HepG2 (cell line): Measurements from ENCODE around the gene NBPF3. TPM values are rescaled to one million over a fixed set of nuclear protein-coding genes. Genes with fewer than 3 reads are reported as not detected.

Experiments used
- ATAC-seq: fragments of 200-7000 bp; cut with Tn5 transposase; 3 replicates; pipeline ENCODE4 v1.9.1; 2020; ENCODE audit warnings: mild to moderate bottlenecking, moderate library complexity
- BruUV-seq: library from RNA; stranded (reverse); fragments of 400-500 nt; replicated peaks from 2 replicates; lab custom pipeline; 2021; lab: Mats Ljungman, UMichigan
- CTCF ChIA-PET: fragments of 300-600 bp; formaldehyde crosslinking; extraction: SDS; loops from one replicate; lab custom pipeline; 2021; ENCODE audit warnings: low total read pairs, inconsistent platforms, low intra/inter-chr PET ratio; lab: Yijun Ruan, JAX
- POLR2A ChIA-PET: fragments of 350-600 bp; sonication (Branson Sonifier 250); formaldehyde crosslinking; loops from one replicate; lab custom pipeline; 2020; ENCODE audit warnings: antibody characterized with exemption, inconsistent platforms; lab: Yijun Ruan, JAX
- DNase-seq: peaks from one replicate; pipeline ENCODE4 v3.0.0-alpha.2; 2015; ENCODE audit warnings: low spot score
- FAIRE-seq: peaks from 3 replicates; lab custom pipeline; 2011; peaks lifted over from hg19 to GRCh38; lab: Jason Lieb, UNC
- H2AFZ ChIP-seq: one replicate; pipeline ENCODE4 v1.6.1; 2011; ENCODE audit warnings: low read length, inconsistent platforms
- H3K27ac ChIP-seq: fragments of 300-600 bp; 3 replicates; pipeline ENCODE4 v1.8.0; 2011; ENCODE audit warnings: mixed run types, mild to moderate bottlenecking, mixed read lengths, low read length, inconsistent platforms; ENCODE audit not compliant: insufficient read depth; ENCODE audit errors: extremely low read length
- H3K27me3 ChIP-seq, 2 experiments: fragments of 200-600 bp in 1 of 2; 2 replicates in 1 of 2; 3 replicates in 1 of 2; pipeline versions ENCODE4 v1.6.0 to v1.8.0; 2011; ENCODE audit warnings: low read length in 2 of 2, mild to moderate bottlenecking in 2 of 2, moderate library complexity in 2 of 2, inconsistent platforms in 1 of 2; ENCODE audit not compliant: insufficient read depth in 2 of 2, control insufficient read depth in 1 of 2
- H3K36me3 ChIP-seq, 2 experiments: fragments of 200-600 bp in 1 of 2; replicated peaks in 1 of 2; 2 replicates in 1 of 2; 3 replicates in 1 of 2; pipeline versions ENCODE4 v1.5.1 to v1.8.0; 2011; ENCODE audit warnings: low read length in 2 of 2, inconsistent platforms in 1 of 2; ENCODE audit not compliant: insufficient read depth in 2 of 2, control insufficient read depth in 1 of 2
- H3K4me1 ChIP-seq: 2 replicates; pipeline ENCODE4 v1.5.1; 2012; ENCODE audit warnings: low read length, inconsistent platforms; ENCODE audit not compliant: insufficient read depth
- H3K4me2 ChIP-seq: 2 replicates; pipeline ENCODE4 v1.6.0; 2011; ENCODE audit warnings: low read depth, low read length, inconsistent platforms
- H3K4me3 ChIP-seq, 3 experiments: fragments of 200-600 bp in 1 of 3; sonication (generic), shearing (Covaris generic) in 1 of 3; replicated peaks in 1 of 3; 2 replicates each; pipeline ENCODE4 v1.5.1; 2011 to 2016; ENCODE audit warnings: low read length in 3 of 3, inconsistent platforms in 2 of 3, low read depth in 2 of 3, mild to moderate bottlenecking in 2 of 3, control low read depth in 1 of 3, mixed read lengths in 1 of 3; ENCODE audit not compliant: insufficient read depth in 1 of 3
- H3K79me2 ChIP-seq: one replicate; pipeline ENCODE4 v1.6.1; 2011; ENCODE audit warnings: low read length, inconsistent platforms; ENCODE audit not compliant: insufficient read depth
- H3K9ac ChIP-seq: 2 replicates; pipeline ENCODE4 v1.6.0; 2011; ENCODE audit warnings: mild to moderate bottlenecking, low read depth, low read length, inconsistent platforms; ENCODE audit not compliant: insufficient read depth
- H3K9me3 ChIP-seq: 2 replicates; pipeline ENCODE4 v1.5.1; 2012; ENCODE audit warnings: mild to moderate bottlenecking, low read length
- H4K20me1 ChIP-seq: 2 replicates; pipeline ENCODE4 v1.6.0; 2011; ENCODE audit warnings: inconsistent platforms, mild to moderate bottlenecking, low read length, moderate library complexity; ENCODE audit not compliant: insufficient read depth
- CTCF ChIP-seq: sonication (generic); formaldehyde crosslinking; IDR thresholded peaks from 2 replicates; pipeline ENCODE4 v1.5.0; 2020; ENCODE audit warnings: mild to moderate bottlenecking, missing genetic modification reagents, moderate library complexity
- MIER2 ChIP-seq: IDR thresholded peaks from 2 replicates; pipeline ENCODE4 v1.6.1; 2016; ENCODE audit warnings: missing biosample characterization, missing genetic modification reagents
- NFATC3 ChIP-seq: sonication (generic); formaldehyde crosslinking; IDR thresholded peaks from 2 replicates; pipeline ENCODE4 v1.5.1; 2020; ENCODE audit warnings: mild to moderate bottlenecking, missing genetic modification reagents
- NFIC ChIP-seq: IDR thresholded peaks from 2 replicates; pipeline ENCODE4 v1.6.1; 2012; ENCODE audit warnings: mild to moderate bottlenecking, low read length, inconsistent platforms
- STAT5B ChIP-seq: sonication (generic); formaldehyde crosslinking; IDR thresholded peaks from 2 replicates; pipeline ENCODE4 v1.4.0; 2020; ENCODE audit warnings: missing genetic modification reagents
- TCF12 ChIP-seq, 2 experiments: fragments of 450-650 bp in 1 of 2; sonication (generic) in 1 of 2; formaldehyde crosslinking in 1 of 2; IDR thresholded peaks; 2 replicates each; pipeline versions ENCODE4 v1.6.1 to v1.8.0; 2017 to 2022; ENCODE audit warnings: antibody characterized with exemption in 1 of 2, mild to moderate bottlenecking in 1 of 2, missing genetic modification reagents in 1 of 2, moderate library complexity in 1 of 2
- TFDP1 ChIP-seq: IDR thresholded peaks from 2 replicates; pipeline ENCODE4 v1.6.1; 2016; ENCODE audit warnings: missing compliant biosample characterization, missing genetic modification reagents, borderline replicate concordance
- ZNF276 ChIP-seq: sonication (generic); formaldehyde crosslinking; IDR thresholded peaks from 2 replicates; pipeline ENCODE4 v1.4.0; 2020; ENCODE audit warnings: mild to moderate bottlenecking, low read depth, missing genetic modification reagents
- ZNF350 ChIP-seq: sonication (generic); formaldehyde crosslinking; IDR thresholded peaks from 2 replicates; pipeline ENCODE4 v1.4.0; 2020; ENCODE audit warnings: mild to moderate bottlenecking, low read depth, missing genetic modification reagents, borderline replicate concordance
- ZNF790 ChIP-seq: sonication (generic); formaldehyde crosslinking; IDR thresholded peaks from 2 replicates; pipeline ENCODE4 v1.8.0; 2022; ENCODE audit warnings: missing genetic modification reagents, mild to moderate bottlenecking, borderline replicate concordance
- WGBS: methylation state at CpG from one replicate; pipeline ENCODE4 v1.1.6; 2017; ENCODE audit warnings: low lambda C conversion rate; 5-methylcytosine and 5-hydroxymethylcytosine counted together
- in situ Hi-C: cut with HindIII; loops from 2 replicates; pipeline ENCODE4 v1.10.0; 2017; ENCODE audit warnings: low pct_unique_long_range_greater_than_20kb; ENCODE audit not compliant: extremely low pct_ligation_motif_present
- intact Hi-C: fragments of 100-400 bp; cut with micrococcal nuclease; formaldehyde crosslinking; loops from one replicate; pipeline ENCODE4 v1.10.0; 2022; ENCODE audit not compliant: unreplicated experiment
- polyA plus RNA-seq, 8 experiments: library from polyadenylated mRNA; depleted of rRNA in 3 of 8; stranded (reverse) in 7 of 8; unstranded in 1 of 8; fragments of >200 nt; fragmentation: Illumina TruSeq in 4 of 8; extraction: Trizol in 4 of 8; gene quantifications; 2 replicates each; pipeline versions ENCODE4 v1.2.1 to v1.2.3, GENCODE V29; 2011 to 2016; ENCODE audit warnings: low read depth in 4 of 8, missing spikeins in 1 of 8, mixed read lengths in 1 of 8; ENCODE audit not compliant: insufficient read depth in 1 of 8
- total RNA-seq, 5 experiments: library from RNA; depleted of rRNA; stranded (reverse); fragments of >200 nt; fragmentation: Illumina TruSeq; extraction: Trizol; gene quantifications; 2 replicates each; pipeline ENCODE4 v1.2.3, GENCODE V29; 2016; ENCODE audit warnings: low read depth in 1 of 5

NBPF3 gene
- total and polyA plus RNA-seq, 2 of the 13 experiments (the other 11 are each of a cell fraction or from before 2014, with no cell fraction given), result 3.5 to 4.9 TPM

- no TSS peak for BruUV-seq
- in situ Hi-C loops, result loop anchor here (25.0 kb wide), 1 partner anchor 258 kb away; no protein-coding TSS in a partner anchor
- FAIRE-seq, result no peak
Measured at GRCh38 chr1:21495225-21495820, 55.4 kb downstream of the NBPF3 start.

More at GRCh38 chr1:21495225-21495820, 55.4 kb downstream of the NBPF3 start:
- no peaks in the 10 kb centered on the region for H3K36me3 ChIP-seq
- H3K9me3 ChIP-seq, result no peaks in the 10 kb centered on the region
- H4K20me1 ChIP-seq, result no peaks in the 10 kb centered on the region
- ChIA-PET POLR2A (no interaction called here), CTCF (no interaction called here)
- no peak overlapping the region for H2AFZ ChIP-seq
- H3K27me3 ChIP-seq, result peaks cover 0 to 3% of the 10 kb centered on the region in 2 experiments; a peak in 1 of 5 replicates
- H3K79me2 ChIP-seq, result no peaks in the 10 kb centered on the region
- intact Hi-C loops, result loop anchor here (10.0 kb wide), 1 partner anchor 261 kb away; no protein-coding TSS in a partner anchor
- H3K4me3 ChIP-seq, result no peak overlapping the region
- peaks cover 15% of the 10 kb centered on the region for H3K4me1 ChIP-seq
- WGBS, result 45% methylated on average over 5 of the region's 7 CpGs
- no peak overlapping the region for H3K4me2 ChIP-seq
- DNase-seq, result no peak
- TF ChIP-seq ZNF790 (CRISPR knock-in tag), result no peak
- TF ChIP-seq NFIC, result no peak
- TF ChIP-seq MIER2 (CRISPR knock-in tag), result no peak
- TF ChIP-seq TFDP1 (CRISPR knock-in tag), result no peak
- TF ChIP-seq NFATC3 (CRISPR knock-in tag), result no peak
- no peak for TF ChIP-seq TCF12 (IDR thresholded peaks at IDR 0.05)
- TF ChIP-seq TCF12 (CRISPR knock-in tag; IDR thresholded peaks at IDR 0.05), result no peak
- TF ChIP-seq STAT5B, result no peak
- TF ChIP-seq ZNF350 (CRISPR knock-in tag), result no peak
- no peak for TF ChIP-seq ZNF276 (CRISPR knock-in tag)
- TF ChIP-seq CTCF, result no peak
- TF ChIP-seq, all 625 proteins: peak for 0
- no peak for ATAC-seq
- Histone ChIP-seq H3K27ac (no peak overlapping the region), H3K9ac (no peak overlapping the region)
